Measurements from ENCODE around the gene GCLC. TPM values are rescaled to one million over a fixed set of nuclear protein-coding genes. Genes with fewer than 3 reads are reported as not detected.

Gene GCLC
- total RNA-seq, 2 donors from 2014 or later = 22.9 to 30.8 TPM

DNA sequence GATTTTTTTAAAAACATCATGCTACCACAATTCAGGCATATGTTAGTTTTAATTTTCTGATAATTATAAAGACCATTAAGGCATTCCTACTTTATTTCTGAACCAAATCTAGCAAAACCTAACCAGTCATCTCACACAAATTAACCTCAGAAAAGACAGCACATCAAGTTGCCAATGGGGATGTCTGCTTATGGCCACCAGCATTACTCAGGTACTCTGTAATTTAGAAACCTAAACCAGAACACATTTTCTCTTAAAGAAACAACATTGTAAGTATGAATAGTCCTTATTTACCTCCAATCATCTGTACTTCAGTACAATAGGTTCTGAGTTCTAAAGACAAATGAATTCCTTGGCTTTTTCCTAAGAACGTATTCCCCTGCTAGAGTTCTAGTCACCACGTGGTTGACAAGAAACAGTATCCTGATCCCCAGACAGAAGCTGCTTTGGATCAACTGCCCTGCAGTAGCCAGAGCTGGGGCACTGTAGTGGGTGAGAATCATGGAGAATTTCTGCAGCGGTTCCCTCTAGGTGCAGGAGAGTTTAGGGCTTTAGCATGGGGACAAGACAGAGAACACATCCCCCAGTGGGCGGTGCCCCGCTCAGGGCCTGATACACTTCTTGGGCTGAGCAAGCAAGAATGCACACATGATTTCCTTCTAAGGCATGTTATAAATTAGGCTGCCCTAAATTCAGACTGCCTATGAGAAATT, 15.4 kb downstream of the GCLC start:
- Mint-ChIP-seq H3K27me3 (ENCODE audit: low read depth) (no peaks in the 10 kb centered on the region), H3K27ac (no peak overlapping the region), H3K9me3 (no peaks in the 10 kb centered on the region), H3K36me3 (ENCODE audit: insufficient read depth in 2 of 2) (no peaks in the 10 kb centered on the region), H3K4me3 (no peak overlapping the region), H3K4me1 (ENCODE audit: low read depth) (peaks cover 36% of the 10 kb centered on the region)
- DNase-seq (no peak), ATAC-seq (replicated peaks in 1 of 2) (peak; percentile 67 to 87)

DNA sequence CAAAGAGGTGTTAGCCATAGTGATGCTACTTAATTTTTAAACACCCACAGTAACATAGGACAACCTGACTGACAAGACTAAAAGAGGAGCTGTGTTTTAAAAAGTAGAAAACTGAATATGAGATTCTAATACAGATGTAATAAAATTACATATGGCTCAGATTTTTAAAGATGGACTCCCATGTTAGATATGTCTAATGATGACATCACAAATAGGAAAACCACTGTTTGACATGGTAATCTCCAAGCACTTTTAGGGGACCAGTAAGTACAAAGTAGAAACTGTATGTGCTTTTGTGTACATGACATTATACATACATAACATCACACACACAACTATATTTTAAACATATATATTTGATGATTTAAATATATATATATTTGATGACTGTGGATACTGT, 16.8 kb downstream of the GCLC start:
- no peak overlapping the region for H3K27ac Mint-ChIP-seq
- no peaks in the 10 kb centered on the region for H3K27me3 Mint-ChIP-seq (ENCODE audit: low read depth)
- H3K36me3 Mint-ChIP-seq (ENCODE audit: insufficient read depth in 2 of 2) = no peaks in the 10 kb centered on the region
- H3K4me3 Mint-ChIP-seq = no peak overlapping the region
- H3K9me3 Mint-ChIP-seq = no peaks in the 10 kb centered on the region
- DNase-seq (no peak), ATAC-seq (replicated peaks in 1 of 2) (no peak)
- peaks cover 33% of the 10 kb centered on the region for H3K4me1 Mint-ChIP-seq (ENCODE audit: low read depth)

DNA sequence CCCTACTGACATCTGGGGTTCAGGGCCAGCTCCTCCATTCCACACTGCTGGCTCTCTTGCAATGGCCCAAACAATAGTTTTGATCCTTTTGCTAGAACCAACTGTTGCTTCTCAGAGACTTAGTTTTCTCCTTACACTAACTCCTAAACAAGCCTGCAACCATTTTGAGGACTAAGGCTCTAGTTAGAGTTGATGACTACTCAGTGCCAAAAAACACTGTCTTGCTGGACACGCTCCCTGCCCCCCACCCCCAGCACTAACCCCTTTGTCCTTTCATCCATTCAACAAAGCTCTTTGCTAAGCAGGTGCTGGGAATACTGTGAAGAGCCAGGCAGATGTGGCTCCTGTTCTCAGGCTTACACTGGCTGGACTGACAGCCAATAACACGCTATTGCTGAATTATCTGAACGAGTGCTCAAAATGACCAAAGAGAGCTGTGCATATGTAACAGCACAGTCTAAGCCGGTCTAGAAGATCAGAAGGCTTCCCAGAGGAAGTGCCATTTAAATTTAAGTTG, 17.6 kb downstream of the GCLC start:
- no peak overlapping the region for H3K4me3 Mint-ChIP-seq
- H3K27ac Mint-ChIP-seq = no peak overlapping the region
- H3K36me3 Mint-ChIP-seq (ENCODE audit: insufficient read depth in 2 of 2) = no peaks in the 10 kb centered on the region

DNA sequence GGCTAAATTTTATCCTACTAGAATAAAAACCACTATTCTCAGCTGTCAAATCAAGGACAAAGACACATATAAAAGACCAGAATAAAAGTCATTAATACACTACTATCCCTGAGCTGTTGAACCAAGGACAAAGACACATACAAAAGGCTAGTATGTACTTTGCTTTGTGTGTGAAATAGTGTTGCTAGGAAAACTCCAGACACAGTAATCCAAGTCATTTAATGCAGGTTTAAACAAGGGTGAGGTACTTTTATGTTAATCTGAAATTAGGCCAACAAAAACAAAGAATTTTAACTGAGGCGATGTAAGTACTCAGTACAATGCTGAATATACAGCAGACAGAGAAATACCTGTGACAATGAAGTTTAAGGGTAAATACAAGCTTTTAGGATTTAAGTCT, 18.9 kb downstream of the GCLC start:
- no peak for DNase-seq
- no peaks in the 10 kb centered on the region for H3K36me3 Mint-ChIP-seq (ENCODE audit: insufficient read depth in 2 of 2)
- H3K27ac Mint-ChIP-seq = no peak overlapping the region
- H3K4me1 Mint-ChIP-seq (ENCODE audit: low read depth) = peaks cover 14% of the 10 kb centered on the region
- H3K9me3 Mint-ChIP-seq = no peaks in the 10 kb centered on the region
- no peaks in the 10 kb centered on the region for H3K27me3 Mint-ChIP-seq (ENCODE audit: low read depth)
- H3K4me3 Mint-ChIP-seq = no peak overlapping the region
- ATAC-seq (replicated peaks in 1 of 2) = no peak

More for the DNA sequence above, 17.6 kb downstream of the GCLC start:
- Mint-ChIP-seq H3K27me3 (ENCODE audit: low read depth) (no peaks in the 10 kb centered on the region), H3K4me1 (ENCODE audit: low read depth) (peaks cover 25% of the 10 kb centered on the region), H3K9me3 (no peaks in the 10 kb centered on the region)
- ATAC-seq (replicated peaks in 1 of 2) = no peak
- DNase-seq = no peak

DNA sequence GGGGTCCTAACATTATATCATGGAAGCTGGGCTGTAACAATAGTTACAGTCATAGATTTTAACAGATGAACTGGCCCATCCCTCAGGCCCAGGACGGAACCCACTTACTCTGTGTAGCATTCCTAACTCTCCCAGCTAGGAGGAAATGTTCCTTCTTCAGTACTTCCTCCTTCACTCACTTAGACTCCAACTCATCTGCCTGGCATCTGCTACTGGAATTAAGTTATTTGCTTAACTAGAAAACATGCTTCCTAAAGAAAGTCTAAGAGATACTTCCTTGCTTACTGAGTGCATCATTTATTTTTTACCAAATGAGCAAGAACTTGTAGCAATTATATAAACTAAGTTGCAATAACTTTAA, 20.5 kb downstream of the GCLC start:
- no peaks in the 10 kb centered on the region for H3K27me3 Mint-ChIP-seq (ENCODE audit: low read depth)
- no peak for ATAC-seq (replicated peaks in 1 of 2)
- DNase-seq = no peak
- H3K4me1 Mint-ChIP-seq (ENCODE audit: low read depth) = peaks cover 8% of the 10 kb centered on the region
- no peak overlapping the region for H3K27ac Mint-ChIP-seq
- H3K9me3 Mint-ChIP-seq = no peaks in the 10 kb centered on the region
- peaks cover 0 to 4% of the 10 kb centered on the region in 2 donors for H3K36me3 Mint-ChIP-seq (ENCODE audit: insufficient read depth in 2 of 2)
- H3K4me3 Mint-ChIP-seq = no peak overlapping the region

DNA sequence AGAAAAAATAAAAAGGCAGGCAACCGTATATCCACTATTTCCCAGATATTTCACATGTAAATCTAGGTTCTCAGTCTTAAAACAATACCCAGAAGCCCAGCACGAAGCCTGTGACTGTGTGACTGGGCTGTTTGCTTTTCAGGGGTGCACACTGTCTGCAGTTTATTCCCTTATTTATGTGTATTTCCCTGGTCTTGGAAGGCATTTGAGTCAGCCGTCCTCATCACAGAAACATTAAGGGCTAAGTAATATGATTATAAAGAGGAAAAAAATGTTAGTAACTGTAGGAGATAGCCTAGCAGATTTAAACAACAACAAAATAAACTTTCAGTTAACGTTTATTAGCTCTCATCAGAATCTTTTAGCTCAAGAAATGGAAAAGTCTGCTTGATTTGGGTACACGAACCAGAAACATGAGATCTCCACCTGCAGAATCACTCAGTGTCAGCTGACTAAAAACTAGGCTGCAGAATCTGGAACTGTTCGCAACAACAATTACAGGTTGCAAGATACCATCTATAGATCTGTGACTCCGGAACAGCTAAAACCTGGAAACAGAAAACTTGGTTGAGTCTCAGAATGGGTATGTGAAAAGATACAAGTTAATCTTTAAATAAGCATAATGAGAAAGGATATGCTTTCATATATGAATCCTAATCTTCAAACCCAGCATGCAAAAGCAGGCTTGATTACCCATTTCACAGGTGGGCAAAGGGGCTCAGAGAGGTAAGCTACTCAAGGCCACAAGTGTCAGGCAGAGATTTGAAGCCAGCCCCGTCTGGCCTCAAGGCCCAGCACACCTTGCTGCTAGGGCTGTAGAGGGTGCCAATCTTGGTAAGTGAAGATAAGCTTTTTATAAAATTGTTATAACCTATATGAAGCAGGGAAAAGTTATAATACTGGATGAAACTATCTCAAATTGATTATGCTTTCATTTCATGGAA, 21.1 kb downstream of the GCLC start:
- no peak for ATAC-seq (replicated peaks in 1 of 2)
- Mint-ChIP-seq H3K4me1 (ENCODE audit: low read depth) (peaks cover 2% of the 10 kb centered on the region), H3K4me3 (no peak overlapping the region), H3K27me3 (ENCODE audit: low read depth) (no peaks in the 10 kb centered on the region), H3K27ac (no peak overlapping the region), H3K9me3 (no peaks in the 10 kb centered on the region), H3K36me3 (ENCODE audit: insufficient read depth in 2 of 2) (peaks cover 0 to 4% of the 10 kb centered on the region in 2 donors)
- no peak for DNase-seq

DNA sequence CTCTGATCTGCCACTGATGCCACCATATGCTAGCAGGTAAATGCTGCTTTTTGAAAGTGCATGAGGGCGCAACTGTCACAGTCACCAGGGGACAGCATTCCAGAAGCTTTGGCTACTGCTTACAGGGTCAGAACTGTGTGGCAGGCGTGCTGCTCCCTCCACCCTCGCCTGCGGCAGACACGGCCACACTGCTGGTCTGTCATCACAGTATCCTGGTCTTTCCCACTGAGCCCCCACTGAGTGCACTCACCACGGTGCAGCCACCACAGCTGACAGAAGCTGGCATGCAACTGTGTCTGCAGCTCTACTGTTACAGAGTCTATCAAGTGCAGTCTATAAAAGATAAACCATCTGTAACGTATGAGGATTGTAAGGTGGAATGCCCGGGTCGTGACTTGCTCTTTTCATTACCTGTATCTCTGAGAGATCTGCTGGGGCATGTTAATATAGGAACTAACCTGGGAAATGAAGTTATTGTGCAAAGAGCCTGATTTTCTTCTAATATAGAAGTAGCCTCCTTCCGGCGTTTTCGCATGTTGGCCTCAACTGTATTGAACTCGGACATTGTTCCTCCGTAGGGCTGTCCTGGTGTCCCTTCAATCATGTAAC, 24.5 kb downstream of the GCLC start:
- no peaks in the 10 kb centered on the region for H3K4me1 Mint-ChIP-seq (ENCODE audit: low read depth)
- DNase-seq (no peak), ATAC-seq (replicated peaks in 1 of 2) (no peak)
- H3K9me3 Mint-ChIP-seq = no peaks in the 10 kb centered on the region
- no peak overlapping the region for H3K4me3 Mint-ChIP-seq
- peaks cover 0 to 4% of the 10 kb centered on the region in 2 donors for H3K36me3 Mint-ChIP-seq (ENCODE audit: insufficient read depth in 2 of 2)
- H3K27ac Mint-ChIP-seq = no peak overlapping the region
- no peaks in the 10 kb centered on the region for H3K27me3 Mint-ChIP-seq (ENCODE audit: low read depth)

DNA sequence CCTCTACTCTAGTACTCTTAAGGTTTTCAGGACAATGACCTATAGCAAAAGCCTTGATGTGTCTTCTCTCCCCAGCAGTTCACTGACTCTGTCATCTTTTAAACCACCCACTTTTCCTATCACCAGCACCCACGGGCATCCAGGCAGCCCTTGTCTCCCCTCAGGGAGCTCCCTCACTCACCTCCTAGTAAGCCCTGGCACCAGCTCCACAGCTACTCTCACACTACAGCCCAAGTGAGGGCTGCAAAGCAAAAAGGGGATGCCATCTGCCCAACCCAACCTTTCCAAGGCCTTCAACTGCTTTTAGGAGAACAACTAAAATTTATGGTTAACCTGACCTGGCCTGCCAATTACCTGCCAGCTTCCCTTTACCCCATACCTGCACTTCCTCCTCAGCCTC, 26.0 kb downstream of the GCLC start:
- Mint-ChIP-seq H3K9me3 (no peaks in the 10 kb centered on the region), H3K27me3 (ENCODE audit: low read depth) (no peaks in the 10 kb centered on the region), H3K4me3 (no peak overlapping the region), H3K27ac (no peak overlapping the region), H3K36me3 (ENCODE audit: insufficient read depth in 2 of 2) (peaks cover 0 to 4% of the 10 kb centered on the region in 2 donors), H3K4me1 (ENCODE audit: low read depth) (no peaks in the 10 kb centered on the region)
- DNase-seq = no peak
- no peak for ATAC-seq (replicated peaks in 1 of 2)

DNA sequence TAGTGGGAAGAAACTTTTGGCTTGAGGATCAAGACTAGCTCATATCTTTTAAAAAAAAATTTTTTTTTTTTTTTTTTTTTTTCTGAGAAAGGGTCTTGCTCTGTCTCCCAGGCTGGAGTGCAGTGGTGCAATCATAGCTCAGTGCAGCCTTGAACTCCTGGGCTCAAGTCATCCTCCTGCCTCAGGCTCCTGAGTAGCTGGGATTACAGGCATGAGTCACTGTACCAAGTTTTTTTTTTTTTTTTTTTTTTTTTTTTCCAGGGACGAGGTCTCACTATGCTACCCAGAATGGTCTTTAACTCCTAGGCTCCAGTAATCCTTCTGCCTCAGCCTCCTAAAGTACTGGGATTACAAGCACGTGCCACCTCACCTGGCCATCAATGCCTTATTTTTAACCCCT, 27.9 kb downstream of the GCLC start:
- H3K4me3 Mint-ChIP-seq = no peak overlapping the region
- no peaks in the 10 kb centered on the region for H3K9me3 Mint-ChIP-seq
- no peak overlapping the region for H3K27ac Mint-ChIP-seq
- ATAC-seq (replicated peaks in 1 of 2) (no peak), DNase-seq (no peak)
- H3K4me1 Mint-ChIP-seq (ENCODE audit: low read depth) = no peaks in the 10 kb centered on the region
- no peaks in the 10 kb centered on the region for H3K27me3 Mint-ChIP-seq (ENCODE audit: low read depth)
- H3K36me3 Mint-ChIP-seq (ENCODE audit: insufficient read depth in 2 of 2) = peaks cover 0 to 4% of the 10 kb centered on the region in 2 donors

DNA sequence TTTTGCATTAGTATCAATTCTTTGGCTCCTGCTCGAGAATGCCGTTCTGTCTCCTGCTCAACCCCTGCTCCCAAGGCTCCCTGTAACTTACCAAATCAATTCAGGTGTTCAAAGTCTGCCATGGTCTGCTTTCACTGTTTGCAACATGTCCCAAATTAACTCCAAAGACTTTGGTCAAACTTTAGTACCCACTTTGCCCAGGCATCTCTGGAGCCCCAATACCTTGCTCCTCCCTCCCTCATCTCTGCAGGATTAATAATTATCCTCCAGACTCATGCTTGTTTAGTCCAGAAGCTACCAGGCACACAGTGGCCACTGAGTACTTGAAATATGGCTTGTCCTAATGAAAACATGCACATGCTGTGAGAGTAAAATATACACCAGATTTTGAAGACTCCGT, 30.2 kb downstream of the GCLC start:
- DNase-seq (no peak), ATAC-seq (replicated peaks in 1 of 2) (no peak)
- no peak overlapping the region for H3K27ac Mint-ChIP-seq
- H3K4me3 Mint-ChIP-seq = no peak overlapping the region
- no peaks in the 10 kb centered on the region for H3K4me1 Mint-ChIP-seq (ENCODE audit: low read depth)
- no peaks in the 10 kb centered on the region for H3K27me3 Mint-ChIP-seq (ENCODE audit: low read depth)
- H3K36me3 Mint-ChIP-seq (ENCODE audit: insufficient read depth in 2 of 2) = no peaks in the 10 kb centered on the region
- H3K9me3 Mint-ChIP-seq = no peaks in the 10 kb centered on the region

DNA sequence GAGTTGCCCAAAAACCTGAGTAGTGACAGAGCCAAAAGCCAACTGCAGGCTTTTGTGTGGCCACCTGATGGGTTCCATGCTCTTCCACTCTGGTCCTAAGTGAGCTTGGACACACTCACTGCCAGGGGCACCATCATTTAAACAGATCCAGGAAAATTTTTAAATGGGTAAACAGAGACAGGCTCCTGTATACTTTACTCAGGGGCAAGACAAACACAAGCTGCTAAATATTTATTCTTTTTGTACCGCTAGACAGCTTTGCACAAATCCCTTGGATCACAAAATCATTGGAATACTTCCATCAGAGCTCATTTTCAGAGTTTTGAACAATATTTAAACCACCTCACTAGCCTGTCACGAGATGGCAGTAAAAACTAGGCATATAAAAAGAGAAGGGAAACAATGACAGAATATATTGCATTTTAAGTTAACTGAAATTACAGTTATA, 31.4 kb downstream of the GCLC start:
- Mint-ChIP-seq H3K4me3 (no peak overlapping the region), H3K27ac (no peak overlapping the region), H3K4me1 (ENCODE audit: low read depth) (no peaks in the 10 kb centered on the region), H3K27me3 (ENCODE audit: low read depth) (no peaks in the 10 kb centered on the region), H3K9me3 (no peaks in the 10 kb centered on the region), H3K36me3 (ENCODE audit: insufficient read depth in 2 of 2) (no peaks in the 10 kb centered on the region)
- DNase-seq = no peak
- no peak for ATAC-seq (replicated peaks in 1 of 2)

DNA sequence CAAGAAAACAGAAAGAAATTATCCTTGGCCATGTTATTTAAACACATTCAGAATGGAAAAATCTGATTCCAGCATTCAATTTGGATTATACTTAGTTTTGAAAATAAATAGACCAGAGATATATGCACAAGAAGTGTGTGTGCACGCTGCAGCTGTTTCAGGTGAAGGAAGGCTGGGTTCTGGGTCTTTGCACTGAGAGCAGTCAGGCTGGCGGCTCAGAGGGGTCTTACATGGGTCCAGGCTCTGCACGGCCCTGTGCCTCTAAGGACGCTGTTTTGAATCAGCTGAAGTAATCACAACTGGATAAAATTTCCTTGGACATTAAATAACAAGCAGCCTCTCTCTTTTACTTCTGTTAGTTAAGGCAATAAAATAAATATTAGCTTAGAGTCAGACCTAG, 31.8 kb downstream of the GCLC start:
- no peaks in the 10 kb centered on the region for H3K27me3 Mint-ChIP-seq (ENCODE audit: low read depth)
- DNase-seq = no peak
- no peak overlapping the region for H3K4me3 Mint-ChIP-seq
- no peaks in the 10 kb centered on the region for H3K36me3 Mint-ChIP-seq (ENCODE audit: insufficient read depth in 2 of 2)
- no peak for ATAC-seq (replicated peaks in 1 of 2)
- H3K27ac Mint-ChIP-seq = no peak overlapping the region
- no peaks in the 10 kb centered on the region for H3K9me3 Mint-ChIP-seq
- no peaks in the 10 kb centered on the region for H3K4me1 Mint-ChIP-seq (ENCODE audit: low read depth)

DNA sequence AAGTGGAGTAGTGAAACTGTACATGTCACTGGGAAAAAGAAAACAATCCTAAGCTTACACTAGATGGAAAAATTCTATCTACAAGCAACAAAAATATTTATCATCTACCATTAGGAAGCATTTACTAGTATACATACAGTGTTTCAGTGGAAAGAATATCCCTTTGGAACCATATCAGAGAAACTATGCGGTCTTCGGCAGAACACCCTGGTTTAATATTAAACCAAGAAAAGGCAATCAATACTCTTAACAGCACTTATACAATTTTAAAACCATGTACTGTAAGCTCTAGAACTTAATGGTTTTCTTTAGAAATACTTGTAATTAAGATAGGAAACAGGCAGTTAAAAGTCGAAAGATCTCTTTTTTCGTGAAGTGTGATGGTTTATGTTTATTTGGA, 32.3 kb downstream of the GCLC start:
- Mint-ChIP-seq H3K4me1 (ENCODE audit: low read depth) (no peaks in the 10 kb centered on the region), H3K27ac (no peak overlapping the region), H3K27me3 (ENCODE audit: low read depth) (no peaks in the 10 kb centered on the region), H3K4me3 (no peak overlapping the region), H3K36me3 (ENCODE audit: insufficient read depth in 2 of 2) (no peaks in the 10 kb centered on the region), H3K9me3 (no peaks in the 10 kb centered on the region)
- ATAC-seq (replicated peaks in 1 of 2) = no peak
- no peak for DNase-seq

Data from activated T-cell treated with anti-CD3 and anti-CD28 coated beads, Interleukin-2, amount 50 U/mL, for 72 hours (primary cell).